HG03342 (cell line): ENCODE results near the gene UCP3.
"Not testable (repeated sequence)": the region's sequence is repeated elsewhere in the genome, so short reads cannot be mapped to it uniquely, and the experiment has no call there.

Source experiments
- ATAC-seq: cut with Tn5 transposase; IDR thresholded peaks from one replicate; pipeline ENCODE4 v1.9.1; 2021; ENCODE audit warnings: mild to moderate bottlenecking, moderate library complexity; ENCODE audit not compliant: unreplicated experiment

UCP3 gene

GRCh38 chr11:74001822-74002286 is 7.0 kb downstream of the UCP3 start:
- ATAC-seq, result no peak

- no peak for ATAC-seq
Measured at GRCh38 chr11:74000307-74001133, 8.4 kb downstream of the UCP3 start.

GRCh38 chr11:73999581-74000306 is 9.1 kb downstream of the UCP3 start:
- ATAC-seq, result no peak

GRCh38 chr11:73998846-73999575 is 9.9 kb downstream of the UCP3 start:
- no peak for ATAC-seq

GRCh38 chr11:73997120-73997770 is 11.6 kb downstream of the UCP3 start:
- no peak for ATAC-seq

GRCh38 chr11:73996161-73996747 is 12.6 kb downstream of the UCP3 start:
- ATAC-seq, result no peak

- peak; percentile 54 for ATAC-seq
Measured at GRCh38 chr11:73995731-73996130, 13.2 kb downstream of the UCP3 start.

- peak; percentile 53 for ATAC-seq
Measured at GRCh38 chr11:73995247-73995646, 13.6 kb downstream of the UCP3 start.

GRCh38 chr11:73991471-73992006 is 17.3 kb downstream of the UCP3 start:
- peak; percentile 37 for ATAC-seq

GRCh38 chr11:73990730-73991129 is 18.2 kb downstream of the UCP3 start:
- ATAC-seq, result no peak

- no peak for ATAC-seq
Measured at GRCh38 chr11:73989156-73989555, 19.7 kb downstream of the UCP3 start.

- ATAC-seq, result no peak
Measured at GRCh38 chr11:73988227-73988626, 20.7 kb downstream of the UCP3 start.

GRCh38 chr11:73985661-73986060 is 23.2 kb downstream of the UCP3 start:
- ATAC-seq, result not testable (repeated sequence)

- no peak for ATAC-seq
Measured at GRCh38 chr11:73983741-73984538, 24.9 kb downstream of the UCP3 start.

- ATAC-seq, result peak; percentile 61
Measured at GRCh38 chr11:73982990-73983740, 25.7 kb downstream of the UCP3 start.

- peak; percentile 33 for ATAC-seq
Measured at GRCh38 chr11:73982595-73982989, 26.3 kb downstream of the UCP3 start, which contains the start of gene UCP2. UCP2 (minus strand) TSS chr11:73982843; CDS start chr11:73978378, 4,465 bp downstream.

GRCh38 chr11:73981051-73981805 is 27.7 kb downstream of the UCP3 start:
- no peak for ATAC-seq
